GM21528 (cell line): ENCODE data around the gene UTS2B.
"Not testable (repeated sequence)": the region's sequence is repeated elsewhere in the genome, so short reads cannot be mapped to it uniquely, and the experiment has no call there.

ENCODE experiments used
- ATAC-seq: cut with Tn5 transposase; IDR thresholded peaks from one replicate; pipeline ENCODE4 v1.9.1; 2021; ENCODE audit warnings: mild to moderate bottlenecking, moderate library complexity; ENCODE audit not compliant: unreplicated experiment, low FRiP score

UTS2B gene

DNA sequence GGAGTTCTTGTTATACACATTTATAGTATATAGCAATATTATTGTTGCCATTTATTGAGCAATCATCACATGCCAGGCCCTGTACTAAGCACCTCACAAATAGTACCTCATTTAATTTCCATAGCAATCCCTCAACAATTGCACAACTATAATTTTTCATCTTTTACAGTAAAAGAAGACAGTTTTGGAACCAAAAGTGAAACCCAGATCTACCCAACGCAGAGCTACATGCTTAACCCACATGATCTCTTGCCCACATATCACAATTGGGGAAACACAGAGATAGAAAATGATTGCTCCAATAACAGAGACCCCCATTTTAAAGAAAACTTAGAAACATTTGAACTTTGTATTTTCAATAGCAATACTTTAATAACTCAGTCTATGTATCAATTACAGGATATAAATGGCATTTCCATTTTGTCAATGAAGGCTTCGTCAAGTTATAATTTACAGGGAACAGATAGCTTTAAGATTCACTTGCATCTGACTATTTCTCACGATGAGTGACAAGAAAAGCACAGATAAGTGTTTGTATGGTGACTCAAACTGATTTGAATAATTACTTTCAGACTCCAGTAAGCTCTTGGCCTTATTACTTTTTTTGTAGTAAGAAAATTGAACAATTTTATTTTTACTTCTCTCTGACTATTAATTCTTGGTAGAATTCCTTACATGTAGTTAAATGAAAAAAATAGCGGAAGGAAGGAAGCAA, 39.9 kb downstream of the UTS2B start:
- peak; percentile 88 for ATAC-seq

DNA sequence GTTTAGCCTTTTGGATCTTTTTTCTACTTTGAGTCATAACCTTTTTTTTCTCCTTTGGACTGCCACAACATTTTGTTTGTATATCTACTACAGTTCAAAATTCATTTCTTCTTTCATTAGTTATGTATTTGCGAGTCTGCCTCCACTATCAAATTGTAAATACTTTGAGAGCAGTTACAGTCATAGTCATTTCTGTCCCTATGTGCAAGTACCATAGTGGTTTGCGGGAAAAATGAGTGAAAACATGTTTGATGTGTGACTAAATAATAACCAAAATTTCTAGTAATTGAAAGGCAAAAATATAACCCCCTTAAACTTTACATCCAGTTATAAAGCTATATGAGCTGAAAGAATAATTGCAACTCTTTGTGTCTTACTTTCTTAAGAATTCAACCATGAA, 46.9 kb downstream of the UTS2B start:
- no peak for ATAC-seq

DNA sequence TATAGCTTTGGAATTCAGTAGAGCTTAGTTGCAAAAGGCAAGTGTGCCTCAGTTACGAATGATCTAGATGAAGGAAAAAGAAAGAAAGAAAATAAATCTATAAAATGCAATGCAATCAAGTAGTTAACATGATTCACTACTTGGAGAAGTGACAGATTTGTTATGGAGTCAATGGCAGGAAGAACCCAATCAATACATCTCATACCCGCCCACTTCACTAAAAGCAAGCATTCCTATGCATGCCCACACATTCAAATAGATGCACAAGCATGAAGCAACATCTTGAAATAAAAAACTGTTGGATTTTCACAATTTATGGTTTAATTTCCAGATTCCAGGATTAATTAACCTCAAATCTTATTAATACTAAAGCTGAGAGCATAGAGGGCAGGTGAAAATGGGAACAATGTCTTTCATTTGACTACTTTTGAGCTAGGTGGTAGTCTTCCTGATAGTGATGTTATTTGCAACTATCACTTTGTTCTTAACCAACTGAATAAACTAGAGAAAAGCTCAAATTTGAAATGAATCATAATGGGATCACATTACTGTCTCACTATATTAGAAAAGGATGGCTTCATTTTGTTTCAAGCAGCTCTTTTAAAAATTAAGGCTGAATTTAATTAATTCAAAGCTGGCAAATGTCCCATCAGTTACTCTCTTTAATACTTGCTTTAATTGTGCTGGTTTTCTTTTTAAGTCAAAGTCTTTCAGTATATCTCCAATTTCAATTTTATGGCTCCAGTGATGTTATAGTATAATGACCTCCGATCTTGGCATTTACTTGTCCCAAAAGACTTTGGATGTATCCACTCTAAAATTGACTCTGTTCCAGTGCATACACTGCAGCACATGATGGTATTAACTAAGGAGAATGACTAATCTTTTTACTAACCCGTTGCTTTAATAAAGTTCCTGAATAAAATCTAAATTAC, 47.8 kb downstream of the UTS2B start:
- no peak for ATAC-seq

DNA sequence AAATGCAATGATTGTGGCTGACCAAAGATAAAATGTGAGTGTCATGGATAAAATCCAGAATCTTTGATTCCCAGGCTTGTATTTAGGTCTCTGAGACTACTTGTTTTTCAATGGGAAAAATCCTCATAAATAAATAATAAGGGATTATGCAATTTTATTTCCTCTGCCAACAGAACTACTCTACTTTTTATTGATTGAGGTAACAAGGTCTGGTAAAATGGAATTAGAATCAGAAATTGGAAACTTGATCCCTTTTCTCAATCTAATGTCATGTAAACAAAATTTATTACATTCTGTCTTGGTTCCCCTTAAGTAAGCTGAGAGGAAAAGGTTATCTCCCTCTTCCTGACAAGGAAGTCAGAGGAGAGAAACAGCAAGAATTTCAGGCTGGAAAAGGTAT, 49.4 kb downstream of the UTS2B start:
- ATAC-seq: no peak

DNA sequence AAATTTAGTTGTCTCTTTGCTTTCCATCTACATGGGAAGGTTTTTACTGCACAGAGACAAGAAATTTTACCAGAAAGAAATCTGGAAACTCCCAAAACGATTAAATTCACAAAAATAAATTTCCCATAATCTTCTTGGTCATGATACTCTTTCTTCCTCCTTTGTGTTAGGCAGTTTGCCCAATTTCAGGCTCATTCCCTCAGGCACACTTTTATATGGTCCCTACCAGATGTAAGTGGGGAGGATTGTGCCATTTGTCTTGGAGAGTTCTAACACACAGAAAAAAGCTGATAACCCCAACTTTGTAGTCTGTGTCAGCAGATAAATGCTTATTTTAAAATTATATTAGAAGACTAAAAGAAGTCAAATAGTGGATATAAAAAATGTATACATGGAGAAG, 50.2 kb downstream of the UTS2B start:
- ATAC-seq: no peak

DNA sequence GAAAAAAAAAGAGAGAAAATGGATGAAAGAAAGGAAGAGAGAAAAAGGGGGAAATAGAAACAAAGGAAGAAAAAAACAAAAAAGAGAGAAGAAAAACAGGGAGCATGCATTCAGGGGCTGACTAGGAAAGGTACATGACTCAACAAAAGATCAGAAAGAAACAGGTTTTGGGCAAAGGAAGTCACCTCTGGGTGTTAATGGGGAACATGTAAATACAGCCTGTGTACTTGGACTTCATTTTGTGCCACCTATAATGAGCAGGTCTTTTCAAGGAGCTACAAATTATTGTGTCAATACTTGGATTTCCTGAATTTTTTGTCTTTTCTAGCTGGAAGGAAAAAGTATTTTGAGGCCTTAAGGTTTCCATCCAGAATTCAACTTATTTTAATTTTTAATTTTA, 54.6 kb downstream of the UTS2B start:
- ATAC-seq: no peak

DNA sequence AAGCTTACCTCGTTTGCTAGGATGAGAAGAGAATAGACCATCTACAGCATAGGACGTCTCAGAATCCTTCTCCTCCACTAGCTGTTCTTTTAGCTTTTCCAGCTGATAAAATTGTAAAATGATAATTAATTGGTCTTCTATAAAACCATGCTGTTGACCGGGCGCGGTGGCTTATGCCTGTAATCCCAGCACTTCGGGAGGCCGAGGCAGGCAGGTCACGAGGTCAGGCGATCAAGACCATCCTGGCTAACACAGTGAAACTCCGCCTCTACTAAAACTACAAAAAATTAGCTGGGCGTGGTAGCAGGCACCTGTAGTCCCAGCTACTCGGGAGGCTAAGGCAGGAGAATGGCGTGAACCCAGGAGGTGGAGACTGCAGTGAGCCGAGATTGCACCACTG, 55.1 kb downstream of the UTS2B start:
- ATAC-seq: not testable (repeated sequence)

DNA sequence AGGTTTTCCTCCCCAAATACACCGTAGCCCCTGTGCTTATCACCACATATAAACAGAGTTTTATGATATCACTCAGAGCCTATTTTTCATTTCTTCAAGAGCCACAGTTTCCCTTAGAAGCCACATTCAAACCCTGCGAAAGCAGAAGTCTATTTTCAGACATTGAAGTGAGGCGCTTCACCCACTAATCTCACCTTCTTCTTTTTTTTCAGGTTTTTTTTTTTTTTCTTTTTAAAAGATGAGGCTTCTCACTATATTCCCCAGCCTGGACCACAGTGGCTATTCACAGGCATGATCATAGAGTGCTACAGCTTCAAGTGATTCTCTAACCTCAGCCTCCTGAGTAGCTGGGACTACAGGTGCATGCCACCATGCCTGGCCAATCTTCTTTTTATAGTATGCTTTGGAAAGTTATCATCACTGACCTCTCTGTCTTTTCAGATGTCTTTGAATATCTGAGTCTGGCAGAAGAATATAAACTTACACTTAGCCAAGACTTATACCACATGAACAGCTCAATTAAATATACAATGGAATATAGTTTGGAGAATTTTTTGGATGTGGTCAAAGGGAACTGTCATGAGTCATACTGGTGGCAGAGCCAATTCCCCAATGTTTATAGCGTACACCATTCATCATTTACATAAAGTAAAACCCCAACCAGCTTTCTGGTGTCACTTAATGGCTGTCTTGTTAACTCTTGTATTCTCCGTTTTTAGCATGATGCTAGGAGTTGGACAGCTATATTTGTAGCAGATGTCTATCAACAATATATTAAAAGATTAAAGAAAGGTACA, 60.8 kb downstream of the UTS2B start:
- ATAC-seq: peak; percentile 65

DNA sequence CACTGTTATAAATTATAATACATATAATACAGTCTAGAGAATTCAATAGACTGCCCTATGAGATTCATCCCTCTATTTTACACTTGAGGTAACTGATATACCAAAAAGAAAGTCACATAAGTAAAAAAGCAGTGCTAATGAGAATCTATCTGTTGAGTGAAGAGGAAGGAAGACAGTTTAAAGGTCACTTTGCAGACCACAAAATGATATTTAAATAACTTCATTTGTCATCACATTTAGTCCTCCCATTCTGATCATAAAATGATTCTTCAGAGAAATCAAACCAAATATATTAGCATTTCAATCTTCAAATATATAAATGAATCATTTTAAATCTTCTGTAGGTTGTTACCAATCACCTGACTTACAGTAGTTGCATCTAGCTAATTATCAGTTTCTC, 61.6 kb downstream of the UTS2B start:
- no peak for ATAC-seq

DNA sequence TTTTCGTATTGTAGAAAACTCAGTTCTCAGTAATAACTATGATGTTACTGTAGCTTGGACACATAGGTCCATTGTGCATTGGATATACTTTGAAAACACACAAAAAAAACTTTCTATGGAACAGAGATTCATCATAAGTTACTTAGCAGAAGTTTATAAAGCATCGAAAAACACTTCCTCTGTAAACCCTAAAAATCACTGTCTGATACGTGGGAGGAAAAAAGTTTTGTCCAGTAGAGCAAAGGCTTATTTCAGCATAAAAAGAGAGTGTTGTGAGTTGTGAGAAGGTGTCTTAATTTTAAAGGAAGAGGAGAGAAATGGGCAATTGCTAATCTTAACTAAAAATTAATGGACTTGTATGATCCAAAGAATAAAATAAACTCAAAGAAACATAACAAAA, 66.5 kb downstream of the UTS2B start:
- ATAC-seq: no peak

DNA sequence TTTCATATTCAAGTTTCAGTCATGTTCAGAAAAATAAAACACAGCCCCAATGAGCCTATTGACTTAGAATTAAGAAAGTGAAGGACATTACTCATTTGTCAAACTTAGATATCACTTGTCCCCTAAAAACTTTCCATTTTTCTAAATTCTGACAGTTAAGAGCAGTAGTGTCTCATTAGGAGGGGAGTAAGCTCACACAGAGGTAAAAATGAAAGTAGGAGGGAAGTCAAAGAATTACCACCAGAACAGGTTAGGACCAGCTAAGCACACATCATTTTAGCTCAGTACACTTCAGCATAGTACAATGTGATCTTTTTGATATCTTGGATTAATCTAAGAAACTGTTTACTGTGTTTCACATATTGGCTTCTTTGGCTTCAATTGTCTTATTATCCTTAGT, 67.0 kb downstream of the UTS2B start:
- peak; percentile 86 for ATAC-seq

DNA sequence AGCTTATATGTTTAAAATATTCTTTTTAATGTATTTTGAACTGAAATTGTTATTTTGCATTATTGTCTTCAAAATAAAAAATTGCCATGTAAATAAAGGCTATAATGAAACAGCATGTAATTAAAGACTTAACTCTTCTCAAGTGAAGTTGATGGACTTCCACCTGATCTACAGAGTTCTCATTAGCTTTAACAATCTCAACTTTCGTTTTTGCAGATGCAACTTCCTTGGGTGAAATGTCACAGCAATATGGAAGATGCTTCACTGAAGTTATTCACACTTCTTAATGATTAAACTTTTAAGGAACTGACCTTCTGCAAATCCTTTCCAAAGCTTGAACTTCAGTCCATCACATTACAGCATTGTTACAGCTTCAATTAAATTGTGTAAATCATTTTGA, 67.7 kb downstream of the UTS2B start:
- no peak for ATAC-seq

DNA sequence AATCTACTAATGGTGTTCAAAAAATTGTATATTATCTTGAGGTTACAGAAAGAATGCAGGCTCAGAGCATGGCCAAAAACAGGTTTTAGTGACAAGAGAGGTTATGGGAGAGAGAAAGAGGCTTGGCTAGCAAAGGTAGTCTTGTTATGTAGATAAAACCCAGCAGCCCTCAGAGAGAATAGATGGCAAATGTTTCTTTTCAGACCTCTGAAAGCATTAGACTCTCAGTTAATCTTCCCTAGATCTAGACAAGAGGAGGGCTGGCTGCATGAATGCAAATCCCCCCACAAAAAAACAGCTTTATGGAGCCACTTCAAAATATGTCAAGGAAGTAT, 69.1 kb downstream of the UTS2B start:
- ATAC-seq: no peak

DNA sequence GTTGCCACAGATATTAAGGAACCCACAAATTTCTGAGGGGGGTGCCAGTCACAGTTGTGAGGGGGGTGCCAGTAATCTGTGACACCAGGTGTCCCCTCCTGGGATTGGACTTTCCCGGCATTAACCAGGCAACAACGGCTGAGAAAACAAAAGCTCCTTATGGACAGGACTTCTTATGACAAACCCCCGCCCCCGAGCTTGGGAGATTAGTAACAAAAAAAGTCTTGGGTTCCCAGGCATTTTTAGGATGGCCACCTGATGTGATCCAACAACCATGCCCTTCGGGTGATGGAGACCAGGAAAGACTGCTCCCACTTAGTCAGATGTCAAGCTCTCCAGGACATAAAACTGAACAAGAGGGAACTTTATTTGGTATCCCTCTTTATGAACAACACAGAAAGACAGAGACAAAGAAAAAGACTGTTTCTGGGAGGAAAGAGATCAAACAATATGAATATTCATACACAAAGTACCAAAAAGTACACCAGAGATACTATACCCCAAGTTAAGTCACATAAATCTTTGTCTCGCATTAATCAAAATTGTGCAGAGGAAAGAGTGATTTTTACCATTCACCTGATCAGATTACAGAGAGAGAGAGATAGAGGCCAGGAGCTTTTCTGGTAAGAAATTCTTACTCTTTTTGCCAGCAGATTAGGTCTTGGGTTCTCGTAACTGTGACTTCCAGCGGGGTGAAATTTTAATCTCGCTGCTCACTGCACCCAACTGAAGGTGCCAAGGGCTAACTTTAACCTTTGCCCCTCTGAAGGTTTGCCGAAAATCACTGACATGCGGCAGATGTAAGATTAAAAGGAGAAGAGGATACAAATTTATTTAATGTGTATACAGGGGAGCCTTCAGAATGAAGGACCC, 69.7 kb downstream of the UTS2B start:
- ATAC-seq: no peak

DNA sequence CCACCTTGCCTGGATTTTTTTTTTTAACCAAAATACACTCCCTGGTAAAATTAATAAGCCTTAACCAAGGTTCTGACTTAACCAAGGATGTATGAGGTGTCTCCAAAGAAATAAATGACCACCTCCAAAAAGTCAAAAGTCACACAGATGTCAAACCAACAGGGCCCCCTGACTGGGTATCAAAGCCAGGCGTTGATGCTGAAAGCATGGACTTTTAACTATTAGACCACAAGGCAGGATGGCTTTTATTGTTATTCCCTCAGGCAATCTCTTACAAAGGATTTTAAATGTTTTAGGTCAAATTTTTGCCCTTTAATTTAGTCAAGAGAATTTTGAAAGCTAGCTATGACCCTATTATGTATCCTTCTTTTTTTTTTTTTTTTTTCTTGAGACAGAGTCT, 70.8 kb downstream of the UTS2B start:
- ATAC-seq: no peak

DNA sequence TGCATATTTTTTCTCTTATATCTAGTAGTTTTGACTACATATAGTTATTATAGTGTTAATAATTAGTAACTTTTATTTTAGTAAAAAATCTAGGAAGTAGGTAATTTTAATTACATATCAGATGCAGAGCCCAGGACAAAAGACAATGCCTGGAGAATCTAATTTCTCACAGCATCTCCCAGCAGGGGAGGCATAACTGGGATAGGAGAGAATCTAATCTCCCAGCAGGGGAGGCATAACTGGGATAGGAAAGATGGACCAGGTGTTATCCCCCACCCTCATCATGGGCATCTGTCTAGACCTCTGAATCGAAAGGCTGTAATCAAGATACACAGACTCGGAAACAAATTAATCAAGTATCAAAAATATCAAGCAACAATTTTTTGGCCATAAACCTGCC, 73.0 kb downstream of the UTS2B start:
- ATAC-seq: no peak

DNA sequence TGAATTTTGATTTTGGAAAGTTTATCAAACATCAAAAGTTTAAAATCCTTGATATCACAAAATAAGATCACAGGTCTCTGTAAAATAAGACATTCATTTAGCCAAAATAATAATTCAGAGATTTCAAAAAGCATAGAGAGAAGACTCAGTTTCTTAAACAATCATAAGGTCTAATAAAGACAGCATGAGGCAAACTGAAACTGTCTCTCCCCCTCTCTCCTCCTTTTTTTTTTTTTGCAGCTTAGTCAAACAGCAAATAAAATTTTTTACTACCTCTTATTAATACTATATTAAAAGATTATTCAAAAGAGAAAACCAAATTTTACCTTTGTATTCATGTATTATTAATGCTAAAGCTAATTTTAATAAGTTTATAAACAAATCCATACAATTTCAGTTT, 73.9 kb downstream of the UTS2B start:
- ATAC-seq: no peak

DNA sequence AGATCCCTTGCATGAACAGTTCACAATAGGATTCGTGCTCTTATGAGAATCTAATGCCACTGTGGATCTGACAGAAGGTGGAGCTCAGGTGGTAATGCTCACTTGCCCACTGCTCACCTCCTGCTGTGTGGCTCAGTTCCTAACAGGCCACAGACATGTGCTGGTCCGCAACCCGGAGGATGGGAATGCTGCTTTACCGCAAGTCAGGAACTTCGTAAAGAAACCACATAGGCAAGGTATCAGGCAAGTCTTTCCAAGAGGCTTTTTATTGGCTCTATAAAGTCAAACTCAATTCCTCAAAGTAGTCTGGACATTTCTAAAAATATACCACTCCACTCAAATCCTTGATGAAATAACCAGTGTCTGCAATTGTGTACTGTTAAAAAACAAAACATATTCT, 75.2 kb downstream of the UTS2B start:
- no peak for ATAC-seq

DNA sequence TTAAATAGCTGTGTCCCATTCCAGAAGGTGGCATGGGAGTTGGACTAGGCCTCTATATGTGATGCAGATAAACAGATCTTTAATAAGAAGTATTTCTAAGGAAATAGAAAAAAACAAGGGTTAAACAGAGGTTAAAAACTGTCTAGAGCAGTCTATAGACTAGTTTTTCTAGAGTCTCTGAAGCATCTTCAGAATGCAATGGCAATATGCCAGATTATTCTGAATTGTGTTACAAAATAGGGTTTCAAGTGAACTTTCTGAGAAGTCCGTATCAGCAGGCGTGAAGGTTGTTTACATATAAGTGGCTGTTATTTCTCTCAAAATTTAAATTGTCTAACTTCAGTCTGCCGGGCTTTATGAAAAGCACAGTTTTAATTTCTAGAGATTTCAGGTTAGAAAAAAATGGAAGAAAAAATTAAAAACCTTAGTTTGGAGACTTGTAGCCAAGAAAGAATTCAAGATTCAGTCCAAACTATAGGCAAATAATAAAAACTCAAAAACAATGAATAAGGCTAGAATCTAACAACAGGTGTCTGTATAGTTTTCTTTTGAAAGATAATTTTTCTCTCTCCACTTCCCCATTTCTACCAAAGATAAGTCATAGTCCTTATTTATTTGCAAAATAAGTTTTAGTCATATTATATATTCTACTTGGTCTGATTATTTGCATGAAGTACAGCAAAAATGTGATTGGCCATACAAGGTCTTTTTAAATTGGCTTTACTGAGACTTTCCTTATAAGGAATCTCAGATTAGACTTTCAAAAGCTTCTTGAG, 76.0 kb downstream of the UTS2B start:
- no peak for ATAC-seq
